HepG2 (cell line): ENCODE measurements around the gene SYN1. TPM values are rescaled to one million over a fixed set of nuclear protein-coding genes. Genes with fewer than 3 reads are reported as not detected.

Experiments
- ATAC-seq: fragments of 200-7000 bp; cut with Tn5 transposase; 3 replicates; pipeline ENCODE4 v1.9.1; 2020; ENCODE audit warnings: mild to moderate bottlenecking, moderate library complexity
- BruUV-seq: library from RNA; stranded (reverse); fragments of 400-500 nt; replicated peaks from 2 replicates; lab custom pipeline; 2021; lab: Mats Ljungman, UMichigan
- CTCF ChIA-PET: fragments of 300-600 bp; formaldehyde crosslinking; extraction: SDS; loops from one replicate; lab custom pipeline; 2021; ENCODE audit warnings: low total read pairs, inconsistent platforms, low intra/inter-chr PET ratio; lab: Yijun Ruan, JAX
- POLR2A ChIA-PET: fragments of 350-600 bp; sonication (Branson Sonifier 250); formaldehyde crosslinking; loops from one replicate; lab custom pipeline; 2020; ENCODE audit warnings: antibody characterized with exemption, inconsistent platforms; lab: Yijun Ruan, JAX
- DNase-seq: peaks from one replicate; pipeline ENCODE4 v3.0.0-alpha.2; 2015; ENCODE audit warnings: low spot score
- FAIRE-seq: peaks from 3 replicates; lab custom pipeline; 2011; peaks lifted over from hg19 to GRCh38; lab: Jason Lieb, UNC
- H2AFZ ChIP-seq: one replicate; pipeline ENCODE4 v1.6.1; 2011; ENCODE audit warnings: low read length, inconsistent platforms
- H3K27ac ChIP-seq: fragments of 300-600 bp; 3 replicates; pipeline ENCODE4 v1.8.0; 2011; ENCODE audit warnings: mixed run types, mild to moderate bottlenecking, mixed read lengths, low read length, inconsistent platforms; ENCODE audit not compliant: insufficient read depth; ENCODE audit errors: extremely low read length
- H3K27me3 ChIP-seq, 2 experiments: fragments of 200-600 bp in 1 of 2; 2 replicates in 1 of 2; 3 replicates in 1 of 2; pipeline versions ENCODE4 v1.6.0 to v1.8.0; 2011; ENCODE audit warnings: low read length in 2 of 2, mild to moderate bottlenecking in 2 of 2, moderate library complexity in 2 of 2, inconsistent platforms in 1 of 2; ENCODE audit not compliant: insufficient read depth in 2 of 2, control insufficient read depth in 1 of 2
- H3K36me3 ChIP-seq, 2 experiments: fragments of 200-600 bp in 1 of 2; replicated peaks in 1 of 2; 2 replicates in 1 of 2; 3 replicates in 1 of 2; pipeline versions ENCODE4 v1.5.1 to v1.8.0; 2011; ENCODE audit warnings: low read length in 2 of 2, inconsistent platforms in 1 of 2; ENCODE audit not compliant: insufficient read depth in 2 of 2, control insufficient read depth in 1 of 2
- H3K4me1 ChIP-seq: 2 replicates; pipeline ENCODE4 v1.5.1; 2012; ENCODE audit warnings: low read length, inconsistent platforms; ENCODE audit not compliant: insufficient read depth
- H3K4me2 ChIP-seq: 2 replicates; pipeline ENCODE4 v1.6.0; 2011; ENCODE audit warnings: low read depth, low read length, inconsistent platforms
- H3K4me3 ChIP-seq, 3 experiments: fragments of 200-600 bp in 1 of 3; sonication (generic), shearing (Covaris generic) in 1 of 3; replicated peaks in 1 of 3; 2 replicates each; pipeline ENCODE4 v1.5.1; 2011 to 2016; ENCODE audit warnings: low read length in 3 of 3, inconsistent platforms in 2 of 3, low read depth in 2 of 3, mild to moderate bottlenecking in 2 of 3, control low read depth in 1 of 3, mixed read lengths in 1 of 3; ENCODE audit not compliant: insufficient read depth in 1 of 3
- H3K79me2 ChIP-seq: one replicate; pipeline ENCODE4 v1.6.1; 2011; ENCODE audit warnings: low read length, inconsistent platforms; ENCODE audit not compliant: insufficient read depth
- H3K9ac ChIP-seq: 2 replicates; pipeline ENCODE4 v1.6.0; 2011; ENCODE audit warnings: mild to moderate bottlenecking, low read depth, low read length, inconsistent platforms; ENCODE audit not compliant: insufficient read depth
- H3K9me3 ChIP-seq: 2 replicates; pipeline ENCODE4 v1.5.1; 2012; ENCODE audit warnings: mild to moderate bottlenecking, low read length
- H4K20me1 ChIP-seq: 2 replicates; pipeline ENCODE4 v1.6.0; 2011; ENCODE audit warnings: inconsistent platforms, mild to moderate bottlenecking, low read length, moderate library complexity; ENCODE audit not compliant: insufficient read depth
- BCL6 ChIP-seq: IDR thresholded peaks from 2 replicates; pipeline ENCODE4 v1.6.1; 2016; ENCODE audit warnings: missing genetic modification reagents, missing compliant biosample characterization
- GZF1 ChIP-seq: sonication (generic); formaldehyde crosslinking; IDR thresholded peaks from 2 replicates; pipeline ENCODE4 v1.5.1; 2020; ENCODE audit warnings: mild to moderate bottlenecking, missing genetic modification reagents
- KAT8 ChIP-seq: IDR thresholded peaks from 2 replicates; pipeline ENCODE4 v1.6.1; 2016; ENCODE audit warnings: missing genetic modification reagents, missing compliant biosample characterization
- MYC ChIP-seq: sonication (generic); formaldehyde crosslinking; IDR thresholded peaks from 2 replicates; pipeline ENCODE4 v1.9.0; 2021; ENCODE audit warnings: missing genetic modification reagents, borderline replicate concordance
- RFXAP ChIP-seq: sonication (generic); formaldehyde crosslinking; IDR thresholded peaks from 2 replicates; pipeline ENCODE4 v1.4.0; 2020; ENCODE audit warnings: missing genetic modification reagents, borderline replicate concordance
- SRSF9 ChIP-seq: fragments of 200-400 bp; formaldehyde crosslinking; IDR thresholded peaks from 2 replicates; pipeline ENCODE4 v1.6.1; 2018; ENCODE audit warnings: borderline replicate concordance, mild to moderate bottlenecking, low read depth, low read length; ENCODE audit not compliant: insufficient read depth, poor library complexity, severe bottlenecking
- ZNF280B ChIP-seq: sonication (generic); formaldehyde crosslinking; IDR thresholded peaks from 2 replicates; pipeline ENCODE4 v1.5.0; 2020; ENCODE audit warnings: missing genetic modification reagents, mild to moderate bottlenecking, borderline replicate concordance
- ZNF773 ChIP-seq: sonication (generic); formaldehyde crosslinking; IDR thresholded peaks from 2 replicates; pipeline ENCODE4 v1.4.0; 2020; ENCODE audit warnings: missing genetic modification reagents, borderline replicate concordance
- WGBS: methylation state at CpG from one replicate; pipeline ENCODE4 v1.1.6; 2017; ENCODE audit warnings: low lambda C conversion rate; 5-methylcytosine and 5-hydroxymethylcytosine counted together
- in situ Hi-C: cut with HindIII; loops from 2 replicates; pipeline ENCODE4 v1.10.0; 2017; ENCODE audit warnings: low pct_unique_long_range_greater_than_20kb; ENCODE audit not compliant: extremely low pct_ligation_motif_present
- intact Hi-C: fragments of 100-400 bp; cut with micrococcal nuclease; formaldehyde crosslinking; loops from one replicate; pipeline ENCODE4 v1.10.0; 2022; ENCODE audit not compliant: unreplicated experiment
- polyA plus RNA-seq, 8 experiments: library from polyadenylated mRNA; depleted of rRNA in 3 of 8; stranded (reverse) in 7 of 8; unstranded in 1 of 8; fragments of >200 nt; fragmentation: Illumina TruSeq in 4 of 8; extraction: Trizol in 4 of 8; gene quantifications; 2 replicates each; pipeline versions ENCODE4 v1.2.1 to v1.2.3, GENCODE V29; 2011 to 2016; ENCODE audit warnings: low read depth in 4 of 8, missing spikeins in 1 of 8, mixed read lengths in 1 of 8; ENCODE audit not compliant: insufficient read depth in 1 of 8
- total RNA-seq, 5 experiments: library from RNA; depleted of rRNA; stranded (reverse); fragments of >200 nt; fragmentation: Illumina TruSeq; extraction: Trizol; gene quantifications; 2 replicates each; pipeline ENCODE4 v1.2.3, GENCODE V29; 2016; ENCODE audit warnings: low read depth in 1 of 5
- TF ChIP-seq, protein P1 (sequence below): sonication (generic); formaldehyde crosslinking; conservative IDR thresholded peaks from 2 replicates; pipeline ENCODE4 v1.8.1; 2023; ENCODE audit warnings: missing genetic modification reagents
- TF ChIP-seq, protein P2 (sequence below): sonication (generic); formaldehyde crosslinking; IDR thresholded peaks from 2 replicates; pipeline ENCODE4 v1.8.0; 2022; ENCODE audit warnings: missing genetic modification reagents, mild to moderate bottlenecking, borderline replicate concordance
- TF ChIP-seq, protein P3 (sequence below): IDR thresholded peaks from 2 replicates; pipeline ENCODE4 v1.6.1; 2016; ENCODE audit warnings: control low read depth

The SYN1 gene
- total and polyA plus RNA-seq, 2 of the 13 experiments (the other 11 are each of a cell fraction or from before 2014, with no cell fraction given), result not detected

GRCh38 chrX:47587906-47588735 lies 31.5 kb downstream of the SYN1 start:
- POLR2A ChIA-PET, result no interaction called here
- no CpG with 5 or more reads among the region's 16 CpGs for WGBS

GRCh38 chrX:47587091-47587891 lies 32.4 kb downstream of the SYN1 start:
- no peak for DNase-seq
- Histone ChIP-seq H3K4me2 (no peak overlapping the region), H3K36me3 (no peaks in the 10 kb centered on the region), H3K9ac (no peak overlapping the region), H4K20me1 (no peaks in the 10 kb centered on the region), H3K79me2 (no peaks in the 10 kb centered on the region), H3K27me3 (no peaks in the 10 kb centered on the region; a peak in 1 of 5 replicates), H3K4me1 (no peaks in the 10 kb centered on the region), H3K9me3 (no peaks in the 10 kb centered on the region), H3K27ac (no peak overlapping the region), H2AFZ (no peak overlapping the region), H3K4me3 (no peak overlapping the region)
- in situ Hi-C loops, result no loop called here
- intact Hi-C loops, result no loop called here
- BruUV-seq, result no TSS peak
- no CpG with 5 or more reads among the region's 4 CpGs for WGBS
- no peak for ATAC-seq
- FAIRE-seq, result no peak
- ChIA-PET POLR2A (no interaction called here), CTCF (no interaction called here)
- TF ChIP-seq SRSF9, result no peak
- no peak for TF ChIP-seq KAT8 (CRISPR knock-in tag)
- TF ChIP-seq ZNF280B (CRISPR knock-in tag), result no peak
- TF ChIP-seq, protein P1, sequence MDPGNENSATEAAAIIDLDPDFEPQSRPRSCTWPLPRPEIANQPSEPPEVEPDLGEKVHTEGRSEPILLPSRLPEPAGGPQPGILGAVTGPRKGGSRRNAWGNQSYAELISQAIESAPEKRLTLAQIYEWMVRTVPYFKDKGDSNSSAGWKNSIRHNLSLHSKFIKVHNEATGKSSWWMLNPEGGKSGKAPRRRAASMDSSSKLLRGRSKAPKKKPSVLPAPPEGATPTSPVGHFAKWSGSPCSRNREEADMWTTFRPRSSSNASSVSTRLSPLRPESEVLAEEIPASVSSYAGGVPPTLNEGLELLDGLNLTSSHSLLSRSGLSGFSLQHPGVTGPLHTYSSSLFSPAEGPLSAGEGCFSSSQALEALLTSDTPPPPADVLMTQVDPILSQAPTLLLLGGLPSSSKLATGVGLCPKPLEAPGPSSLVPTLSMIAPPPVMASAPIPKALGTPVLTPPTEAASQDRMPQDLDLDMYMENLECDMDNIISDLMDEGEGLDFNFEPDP, result no peak
- TF ChIP-seq MYC, result no peak
- TF ChIP-seq, protein P2, sequence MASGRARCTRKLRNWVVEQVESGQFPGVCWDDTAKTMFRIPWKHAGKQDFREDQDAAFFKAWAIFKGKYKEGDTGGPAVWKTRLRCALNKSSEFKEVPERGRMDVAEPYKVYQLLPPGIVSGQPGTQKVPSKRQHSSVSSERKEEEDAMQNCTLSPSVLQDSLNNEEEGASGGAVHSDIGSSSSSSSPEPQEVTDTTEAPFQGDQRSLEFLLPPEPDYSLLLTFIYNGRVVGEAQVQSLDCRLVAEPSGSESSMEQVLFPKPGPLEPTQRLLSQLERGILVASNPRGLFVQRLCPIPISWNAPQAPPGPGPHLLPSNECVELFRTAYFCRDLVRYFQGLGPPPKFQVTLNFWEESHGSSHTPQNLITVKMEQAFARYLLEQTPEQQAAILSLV (CRISPR knock-in tag), result no peak
- no peak for TF ChIP-seq ZNF773 (CRISPR knock-in tag)
- TF ChIP-seq, protein P3, sequence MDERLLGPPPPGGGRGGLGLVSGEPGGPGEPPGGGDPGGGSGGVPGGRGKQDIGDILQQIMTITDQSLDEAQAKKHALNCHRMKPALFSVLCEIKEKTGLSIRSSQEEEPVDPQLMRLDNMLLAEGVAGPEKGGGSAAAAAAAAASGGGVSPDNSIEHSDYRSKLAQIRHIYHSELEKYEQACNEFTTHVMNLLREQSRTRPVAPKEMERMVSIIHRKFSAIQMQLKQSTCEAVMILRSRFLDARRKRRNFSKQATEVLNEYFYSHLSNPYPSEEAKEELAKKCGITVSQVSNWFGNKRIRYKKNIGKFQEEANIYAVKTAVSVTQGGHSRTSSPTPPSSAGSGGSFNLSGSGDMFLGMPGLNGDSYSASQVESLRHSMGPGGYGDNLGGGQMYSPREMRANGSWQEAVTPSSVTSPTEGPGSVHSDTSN (CRISPR knock-in tag), result no peak

More at GRCh38 chrX:47587906-47588735, 31.5 kb downstream of the SYN1 start:
- Histone ChIP-seq H2AFZ (no peak overlapping the region), H3K9ac (no peak overlapping the region), H3K27ac (no peak overlapping the region), H3K4me2 (no peak overlapping the region), H3K4me1 (no peaks in the 10 kb centered on the region), H4K20me1 (no peaks in the 10 kb centered on the region), H3K27me3 (no peaks in the 10 kb centered on the region; a peak in 1 of 5 replicates), H3K4me3 (no peak overlapping the region), H3K79me2 (no peaks in the 10 kb centered on the region), H3K9me3 (no peaks in the 10 kb centered on the region), H3K36me3 (no peaks in the 10 kb centered on the region)
- FAIRE-seq (no peak), DNase-seq (no peak), ATAC-seq (no peak)
- CTCF ChIA-PET, result no interaction called here
- no TSS peak for BruUV-seq
- TF ChIP-seq RFXAP (no peak), BCL6 (CRISPR knock-in tag) (no peak), GZF1 (CRISPR knock-in tag) (no peak)
- in situ Hi-C loops (no loop called here), intact Hi-C loops (no loop called here)
